H1 (cell line): ENCODE results near the gene GDF9. TPM values are rescaled to one million over a fixed set of nuclear protein-coding genes. Genes with fewer than 3 reads are reported as not detected.

Source experiments
- CTCF ChIA-PET: fragments of 300-600 bp; sonication (Branson Sonifier 250); formaldehyde crosslinking; loops from one replicate; lab custom pipeline; 2021; ENCODE audit not compliant: partially characterized antibody; lab: Charles Lee
- POLR2A ChIA-PET: fragments of 300-600 bp; sonication (Branson Sonifier 250); formaldehyde crosslinking; loops from one replicate; lab custom pipeline; 2021; ENCODE audit warnings: inconsistent platforms; ENCODE audit not compliant: partially characterized antibody; lab: Charles Lee
- DNase-seq, 2 experiments: peaks; one replicate each; pipeline versions ENCODE4 v3.0.0 to v3.0.0-alpha.2; 2010 to 2022; ENCODE audit warnings: low spot score in 2 of 2, low read depth in 1 of 2, mixed read lengths in 1 of 2
- FAIRE-seq: peaks from 2 replicates; lab custom pipeline; 2011; peaks lifted over from hg19 to GRCh38; lab: Jason Lieb, UNC
- H2AFZ ChIP-seq: 2 replicates; pipeline ENCODE4 v1.8.1; 2012; ENCODE audit warnings: low read length, inconsistent platforms
- H2AK5ac ChIP-seq: 2 replicates; pipeline ENCODE4 v1.6.1; 2013; ENCODE audit warnings: low read depth, low read length
- H2BK120ac ChIP-seq: replicated peaks from 2 replicates; pipeline ENCODE3; 2013; ENCODE audit warnings: low read depth, low read length, inconsistent platforms
- H2BK12ac ChIP-seq: 2 replicates; pipeline ENCODE4 v1.6.1; 2013; ENCODE audit warnings: low read depth, low read length
- H2BK15ac ChIP-seq: 2 replicates; pipeline ENCODE4 v1.6.1; 2013; ENCODE audit warnings: low read length
- H2BK20ac ChIP-seq: 2 replicates; pipeline ENCODE4 v1.6.1; 2013; ENCODE audit warnings: low read length
- H2BK5ac ChIP-seq: 2 replicates; pipeline ENCODE4 v1.6.1; 2013; ENCODE audit warnings: low read depth, low read length
- H3K14ac ChIP-seq: 2 replicates; pipeline ENCODE4 v1.6.1; 2013; ENCODE audit warnings: inconsistent platforms; ENCODE audit not compliant: insufficient read length
- H3K18ac ChIP-seq: 2 replicates; pipeline ENCODE4 v1.6.1; 2013; ENCODE audit warnings: low read length; ENCODE audit errors: extremely low read depth
- H3K23ac ChIP-seq: 2 replicates; pipeline ENCODE4 v1.6.1; 2013; ENCODE audit warnings: inconsistent platforms; ENCODE audit not compliant: insufficient read length
- H3K23me2 ChIP-seq: 2 replicates; pipeline ENCODE4 v1.6.1; 2013; ENCODE audit warnings: low read depth, low read length
- H3K27ac ChIP-seq: 2 replicates; pipeline ENCODE4 v1.6.1; 2011; ENCODE audit warnings: low read depth, low read length, inconsistent platforms
- H3K27me3 ChIP-seq, 4 experiments: replicated peaks in 1 of 4; 1 replicate in 1 of 4; 2 replicates in 3 of 4; pipeline versions ENCODE4 v1.6.1 to v1.8.1; 2011 to 2013; ENCODE audit warnings: low read length in 3 of 4, mild to moderate bottlenecking in 3 of 4, inconsistent platforms in 2 of 4, mixed read lengths in 2 of 4, moderate library complexity in 1 of 4; ENCODE audit not compliant: control insufficient read depth in 3 of 4, insufficient read depth in 3 of 4; ENCODE audit errors: extremely low read depth in 1 of 4
- H3K36me3 ChIP-seq, 4 experiments: 2 replicates each; pipeline versions ENCODE4 v1.6.1 to v1.8.1; 2011 to 2013; ENCODE audit warnings: mild to moderate bottlenecking in 4 of 4, low read length in 3 of 4, moderate library complexity in 2 of 4, control low read depth in 1 of 4, inconsistent platforms in 1 of 4; ENCODE audit not compliant: insufficient read depth in 4 of 4, control insufficient read depth in 2 of 4
- H3K4ac ChIP-seq: replicated peaks from 2 replicates; pipeline ENCODE3; 2013; ENCODE audit warnings: low read length, low read depth, mixed read lengths, inconsistent platforms; ENCODE audit not compliant: insufficient read length
- H3K4me1 ChIP-seq, 4 experiments: replicated peaks in 1 of 4; 1 replicate in 1 of 4; 2 replicates in 3 of 4; pipeline versions ENCODE4 v1.6.1 to v1.8.1; 2011 to 2013; ENCODE audit warnings: low read length in 3 of 4, inconsistent platforms in 2 of 4, mixed read lengths in 1 of 4; ENCODE audit not compliant: insufficient read depth in 4 of 4, control insufficient read depth in 3 of 4
- H3K4me2 ChIP-seq, 2 experiments: 2 replicates each; pipeline versions ENCODE4 v1.6.1 to v1.8.1; 2011 to 2013; ENCODE audit warnings: low read depth in 2 of 2, low read length in 2 of 2, control low read depth in 1 of 2, inconsistent platforms in 1 of 2, mild to moderate bottlenecking in 1 of 2; ENCODE audit not compliant: insufficient read depth in 1 of 2
- H3K4me3 ChIP-seq, 4 experiments: fragments of 200-600, 300-600 bp in 1 of 4; sonication (generic), shearing (Covaris generic), sonication (Bioruptor Twin) in 1 of 4; 2 replicates each; pipeline versions ENCODE4 v1.5.1 to v1.8.1; 2011 to 2016; ENCODE audit warnings: low read length in 4 of 4, low read depth in 3 of 4, control low read depth in 2 of 4, inconsistent platforms in 2 of 4, mild to moderate bottlenecking in 2 of 4, mixed read lengths in 1 of 4, moderate library complexity in 1 of 4; ENCODE audit not compliant: insufficient read depth in 2 of 4; ENCODE audit errors: extremely low read depth in 1 of 4
- H3K56ac ChIP-seq: replicated peaks from 2 replicates; pipeline ENCODE3; 2013; ENCODE audit warnings: low read depth, mild to moderate bottlenecking, mixed read lengths, low read length, inconsistent platforms; ENCODE audit not compliant: insufficient read length
- H3K79me1 ChIP-seq: 2 replicates; pipeline ENCODE4 v1.6.1; 2013; ENCODE audit warnings: low read depth, low read length, control low read depth
- H3K79me2 ChIP-seq, 2 experiments: 2 replicates each; pipeline versions ENCODE4 v1.6.1 to v1.8.1; 2012 to 2013; ENCODE audit warnings: low read length in 2 of 2, mild to moderate bottlenecking in 2 of 2, inconsistent platforms in 1 of 2; ENCODE audit not compliant: insufficient read depth in 2 of 2, control insufficient read depth in 1 of 2
- H3K9ac ChIP-seq, 4 experiments: replicated peaks in 1 of 4; 1 replicate in 1 of 4; 2 replicates in 3 of 4; pipeline versions ENCODE4 v1.6.1 to v1.8.1; 2011 to 2013; ENCODE audit warnings: low read depth in 3 of 4, low read length in 3 of 4, control low read depth in 2 of 4, mild to moderate bottlenecking in 2 of 4, moderate library complexity in 2 of 4, inconsistent platforms in 1 of 4; ENCODE audit errors: extremely low read depth in 1 of 4
- H3K9me3 ChIP-seq, 2 experiments: 2 replicates each; pipeline versions ENCODE4 v1.6.1 to v1.8.1; 2012 to 2013; ENCODE audit warnings: mild to moderate bottlenecking in 2 of 2, moderate library complexity in 2 of 2, control low read depth in 1 of 2, inconsistent platforms in 1 of 2, low read depth in 1 of 2, low read length in 1 of 2, mixed read lengths in 1 of 2; ENCODE audit not compliant: insufficient read depth in 2 of 2
- H4K20me1 ChIP-seq, 2 experiments: replicated peaks in 1 of 2; 2 replicates each; pipeline versions ENCODE3 to v1.8.1; 2011 to 2013; ENCODE audit warnings: inconsistent platforms in 2 of 2, low read length in 2 of 2, mild to moderate bottlenecking in 1 of 2; ENCODE audit not compliant: insufficient read depth in 2 of 2, control insufficient read depth in 1 of 2
- H4K5ac ChIP-seq: 2 replicates; pipeline ENCODE4 v1.6.1; 2013; ENCODE audit warnings: low read length, low read depth, mixed read lengths, inconsistent platforms; ENCODE audit not compliant: insufficient read length
- H4K8ac ChIP-seq: 2 replicates; pipeline ENCODE4 v1.8.0; 2013; ENCODE audit warnings: mild to moderate bottlenecking, moderate library complexity, low read length, inconsistent platforms; ENCODE audit not compliant: insufficient read depth; ENCODE audit errors: extremely low read depth
- H4K91ac ChIP-seq: replicated peaks from 2 replicates; pipeline ENCODE3; 2013; ENCODE audit warnings: low read length, mixed read lengths, inconsistent platforms; ENCODE audit not compliant: insufficient read length
- ATF2 ChIP-seq: IDR thresholded peaks from 2 replicates; pipeline ENCODE4 v1.6.1; 2012; ENCODE audit warnings: low read length, inconsistent platforms
- CBX5 ChIP-seq: fragments of 300-800, 300-1000 bp; sonication (generic); IDR thresholded peaks from 2 replicates; pipeline ENCODE4 v1.7.1; 2016; ENCODE audit warnings: antibody characterized with exemption, low read length, low read depth
- EGR1 ChIP-seq: IDR thresholded peaks from 2 replicates; pipeline ENCODE4 v1.6.1; 2011; ENCODE audit warnings: low read depth, low read length, borderline replicate concordance
- FOSL1 ChIP-seq: IDR thresholded peaks from 2 replicates; pipeline ENCODE4 v1.6.1; 2011; ENCODE audit warnings: mild to moderate bottlenecking, low read depth, low read length, moderate library complexity; ENCODE audit not compliant: insufficient read depth
- JUND ChIP-seq: IDR thresholded peaks from 2 replicates; pipeline ENCODE4 v1.6.1; 2011; ENCODE audit warnings: mild to moderate bottlenecking, improper control_type of control experiment, low read length
- KDM1A ChIP-seq: fragments of 200-600, 300-600 bp; sonication (generic); IDR thresholded peaks from 2 replicates; pipeline ENCODE4 v1.7.1; 2016; ENCODE audit warnings: mild to moderate bottlenecking, low read length, borderline replicate concordance
- KDM5A ChIP-seq: fragments of 200-600 bp; IDR thresholded peaks from 2 replicates; pipeline ENCODE4 v1.7.1; 2012; ENCODE audit warnings: mild to moderate bottlenecking, low read length, inconsistent platforms, mixed read lengths
- NANOG ChIP-seq: IDR thresholded peaks from 2 replicates; pipeline ENCODE4 v1.6.1; 2011; ENCODE audit warnings: low read length, low read depth, mild to moderate bottlenecking, inconsistent platforms; ENCODE audit not compliant: insufficient read depth, poor library complexity, severe bottlenecking
- NRF1 ChIP-seq: IDR thresholded peaks from 2 replicates; pipeline ENCODE4 v1.6.1; 2011; ENCODE audit warnings: mild to moderate bottlenecking, low read depth, low read length, improper control_type of control experiment
- USF2 ChIP-seq: IDR thresholded peaks from 2 replicates; pipeline ENCODE4 v1.6.1; 2011; ENCODE audit warnings: low read length, improper control_type of control experiment
- WGBS, 2 experiments: shearing (Covaris generic) in 1 of 2; methylation state at CpG; one replicate each; pipeline versions ENCODE4 v1.1.6 to v1.1.7; 2013 to 2015; ENCODE audit warnings: low lambda C conversion rate in 2 of 2, mixed read lengths in 2 of 2, inconsistent platforms in 1 of 2, low coverage in 1 of 2, missing lambda C conversion rate in 1 of 2; ENCODE audit not compliant: insufficient replicate concordance in 2 of 2, insufficient coverage in 1 of 2, insufficient read length in 1 of 2; ENCODE audit errors: extremely low coverage in 1 of 2, missing lambda C conversion rate in 1 of 2; 5-methylcytosine and 5-hydroxymethylcytosine counted together
- polyA plus RNA-seq, 7 experiments: library from polyadenylated mRNA; depleted of rRNA in 3 of 7; stranded (reverse) in 5 of 7; unstranded in 2 of 7; fragments of >200 nt in 5 of 7; fragments of 200-250 nt in 2 of 7; gene quantifications; 1 replicate in 5 of 7; 2 replicates in 1 of 7; 4 replicates in 1 of 7; pipeline versions ENCODE4 v1.2.1 to v1.2.3, GENCODE V29; 2011 to 2013; ENCODE audit warnings: missing spikeins in 2 of 7, mixed read lengths in 2 of 7
- total RNA-seq: library from RNA; stranded (reverse); fragmentation: NEBNext Ultra II Directional; extraction: Animal tissue kit (Norgen Biotek cat#: 25700); gene quantifications from 2 replicates; pipeline ENCODE4 v1.2.1, GENCODE V29; 2021

GDF9 gene
- total and polyA plus RNA-seq, 2 of the 8 experiments (the other 6 are each of a cell fraction or from before 2014, with no cell fraction given) = 0.14 TPM; not detected in 1

GRCh38 chr5:132901036-132901435, 34.8 kb upstream of the GDF9 start:
- H3K56ac ChIP-seq = no peak overlapping the region
- POLR2A ChIA-PET = interaction anchor here (0.7 to 1.0 kb wide), 2 partner anchors 17 to 168 kb away, joined by 3 read pairs; no protein-coding TSS in a partner anchor
- H3K4me1 ChIP-seq = no peaks in the 10 kb centered on the region
- DNase-seq (no peak), FAIRE-seq (no peak)
- no peak overlapping the region for H3K18ac ChIP-seq
- no peak overlapping the region for H3K27ac ChIP-seq
- no peak overlapping the region for H2BK15ac ChIP-seq
- no peak overlapping the region for H2AK5ac ChIP-seq
- no peak overlapping the region for H2BK120ac ChIP-seq
- no peak overlapping the region for H3K4me2 ChIP-seq
- H3K4ac ChIP-seq = no peak overlapping the region
- no peak overlapping the region for H4K5ac ChIP-seq
- H4K20me1 ChIP-seq = peaks cover 0 to 3% of the 10 kb centered on the region in 2 experiments
- H2BK20ac ChIP-seq = no peak overlapping the region
- no peak overlapping the region for H3K14ac ChIP-seq
- WGBS, 2 experiments = 95% methylated on average over 4 of the region's 4 CpGs; no CpG with 5 or more reads in 1 of the 2 experiments
- H3K9ac ChIP-seq = no peak overlapping the region
- H2BK5ac ChIP-seq = no peak overlapping the region
- no peak overlapping the region for H3K4me3 ChIP-seq
- H3K23me2 ChIP-seq = no peaks in the 10 kb centered on the region
- no peak overlapping the region for H4K91ac ChIP-seq
- H2BK12ac ChIP-seq = no peak overlapping the region
- H3K79me1 ChIP-seq = no peaks in the 10 kb centered on the region; the same call in 1 of the 2 replicates
- no peaks in the 10 kb centered on the region for H3K27me3 ChIP-seq
- H3K23ac ChIP-seq = no peak overlapping the region
- CTCF ChIA-PET = interaction anchor here (1.3 kb wide), 2 partner anchors 24 to 214 kb away, joined by 3 read pairs; no protein-coding TSS in a partner anchor
- H2AFZ ChIP-seq = no peak overlapping the region
- H4K8ac ChIP-seq = no peak overlapping the region
- peaks cover 16 to 35% (median 27%) of the 10 kb centered on the region in 4 experiments for H3K36me3 ChIP-seq
- no peaks in the 10 kb centered on the region for H3K79me2 ChIP-seq
- no peaks in the 10 kb centered on the region for H3K9me3 ChIP-seq
- TF ChIP-seq ATF2 (no peak), NRF1 (no peak), EGR1 (no peak), FOSL1 (no peak), NANOG (no peak), KDM5A (no peak), KDM1A (no peak), USF2 (no peak), JUND (no peak), CBX5 (no peak)
